ENCODE data around the gene REEP1.

DNA sequence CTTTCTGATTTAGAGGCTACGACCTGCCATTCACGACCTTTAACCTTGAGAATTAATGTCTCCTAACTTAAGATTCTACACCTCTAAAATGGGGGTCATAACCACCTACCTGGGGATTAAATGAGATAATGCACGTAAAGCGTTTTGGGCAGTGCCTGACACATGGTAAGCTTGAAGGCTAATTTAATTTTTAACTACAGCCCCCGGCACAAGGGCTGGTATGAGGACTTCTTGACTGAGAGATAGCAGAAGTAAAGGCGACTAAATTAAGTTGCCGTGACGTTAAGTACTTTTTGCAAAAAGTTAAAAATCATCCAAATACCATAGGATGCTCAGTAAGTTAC is 137.6 kb downstream of the REEP1 start:
- TF ChIP-seq FOXM1 (IDR thresholded peaks at IDR 0.05; ENCODE audit: borderline replicate concordance, low read depth) = no peak
- TF ChIP-seq EP300 (IDR thresholded peaks at IDR 0.05; ENCODE audit: borderline replicate concordance) = no peak
- TF ChIP-seq YY1 (IDR thresholded peaks at IDR 0.05; ENCODE audit: low read depth) = no peak
- TF ChIP-seq, protein P1, sequence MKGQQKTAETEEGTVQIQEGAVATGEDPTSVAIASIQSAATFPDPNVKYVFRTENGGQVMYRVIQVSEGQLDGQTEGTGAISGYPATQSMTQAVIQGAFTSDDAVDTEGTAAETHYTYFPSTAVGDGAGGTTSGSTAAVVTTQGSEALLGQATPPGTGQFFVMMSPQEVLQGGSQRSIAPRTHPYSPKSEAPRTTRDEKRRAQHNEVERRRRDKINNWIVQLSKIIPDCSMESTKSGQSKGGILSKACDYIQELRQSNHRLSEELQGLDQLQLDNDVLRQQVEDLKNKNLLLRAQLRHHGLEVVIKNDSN (IDR thresholded peaks at IDR 0.05) = no peak
- TF ChIP-seq, protein P2, sequence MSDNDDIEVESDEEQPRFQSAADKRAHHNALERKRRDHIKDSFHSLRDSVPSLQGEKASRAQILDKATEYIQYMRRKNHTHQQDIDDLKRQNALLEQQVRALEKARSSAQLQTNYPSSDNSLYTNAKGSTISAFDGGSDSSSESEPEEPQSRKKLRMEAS (IDR thresholded peaks at IDR 0.05) = no peak
- TF ChIP-seq, protein P3, sequence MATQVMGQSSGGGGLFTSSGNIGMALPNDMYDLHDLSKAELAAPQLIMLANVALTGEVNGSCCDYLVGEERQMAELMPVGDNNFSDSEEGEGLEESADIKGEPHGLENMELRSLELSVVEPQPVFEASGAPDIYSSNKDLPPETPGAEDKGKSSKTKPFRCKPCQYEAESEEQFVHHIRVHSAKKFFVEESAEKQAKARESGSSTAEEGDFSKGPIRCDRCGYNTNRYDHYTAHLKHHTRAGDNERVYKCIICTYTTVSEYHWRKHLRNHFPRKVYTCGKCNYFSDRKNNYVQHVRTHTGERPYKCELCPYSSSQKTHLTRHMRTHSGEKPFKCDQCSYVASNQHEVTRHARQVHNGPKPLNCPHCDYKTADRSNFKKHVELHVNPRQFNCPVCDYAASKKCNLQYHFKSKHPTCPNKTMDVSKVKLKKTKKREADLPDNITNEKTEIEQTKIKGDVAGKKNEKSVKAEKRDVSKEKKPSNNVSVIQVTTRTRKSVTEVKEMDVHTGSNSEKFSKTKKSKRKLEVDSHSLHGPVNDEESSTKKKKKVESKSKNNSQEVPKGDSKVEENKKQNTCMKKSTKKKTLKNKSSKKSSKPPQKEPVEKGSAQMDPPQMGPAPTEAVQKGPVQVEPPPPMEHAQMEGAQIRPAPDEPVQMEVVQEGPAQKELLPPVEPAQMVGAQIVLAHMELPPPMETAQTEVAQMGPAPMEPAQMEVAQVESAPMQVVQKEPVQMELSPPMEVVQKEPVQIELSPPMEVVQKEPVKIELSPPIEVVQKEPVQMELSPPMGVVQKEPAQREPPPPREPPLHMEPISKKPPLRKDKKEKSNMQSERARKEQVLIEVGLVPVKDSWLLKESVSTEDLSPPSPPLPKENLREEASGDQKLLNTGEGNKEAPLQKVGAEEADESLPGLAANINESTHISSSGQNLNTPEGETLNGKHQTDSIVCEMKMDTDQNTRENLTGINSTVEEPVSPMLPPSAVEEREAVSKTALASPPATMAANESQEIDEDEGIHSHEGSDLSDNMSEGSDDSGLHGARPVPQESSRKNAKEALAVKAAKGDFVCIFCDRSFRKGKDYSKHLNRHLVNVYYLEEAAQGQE (IDR thresholded peaks at IDR 0.05; ENCODE audit: low read depth) = no peak
- no peak for TF ChIP-seq ZBTB7A (IDR thresholded peaks at IDR 0.05; ENCODE audit: low read depth)
- no peak for TF ChIP-seq CREB1 (IDR thresholded peaks at IDR 0.05; ENCODE audit: low read depth)
- TF ChIP-seq TEAD4 (IDR thresholded peaks at IDR 0.05) = no peak
- TF ChIP-seq CEBPB (IDR thresholded peaks at IDR 0.05) = no peak
- no peak for TF ChIP-seq NFIC (IDR thresholded peaks at IDR 0.05)
- no peak for TF ChIP-seq TAF1 (IDR thresholded peaks at IDR 0.05; ENCODE audit: low read depth)
